ENCODE measurements around the gene CCDC148.

DNA sequence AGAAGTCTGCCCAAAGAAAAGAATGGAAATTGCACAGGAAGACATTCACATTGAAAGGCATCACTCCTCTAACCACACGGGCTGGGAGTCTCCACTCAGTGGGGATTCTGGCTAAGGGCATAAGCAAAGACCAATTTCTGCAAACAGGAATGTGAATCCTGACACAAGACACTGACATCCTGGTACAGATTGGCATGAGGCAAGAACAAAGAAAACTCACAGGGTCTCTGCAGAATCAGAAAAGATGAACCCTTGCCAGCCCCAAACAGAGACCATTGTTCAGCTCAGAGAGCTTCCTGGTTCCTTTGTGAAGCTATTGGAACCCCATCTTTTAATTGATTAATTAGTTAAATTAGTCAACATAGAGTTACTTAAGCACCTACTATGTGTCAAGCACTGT is 272.6 kb downstream of the CCDC148 start:
- TF ChIP-seq, protein P1, sequence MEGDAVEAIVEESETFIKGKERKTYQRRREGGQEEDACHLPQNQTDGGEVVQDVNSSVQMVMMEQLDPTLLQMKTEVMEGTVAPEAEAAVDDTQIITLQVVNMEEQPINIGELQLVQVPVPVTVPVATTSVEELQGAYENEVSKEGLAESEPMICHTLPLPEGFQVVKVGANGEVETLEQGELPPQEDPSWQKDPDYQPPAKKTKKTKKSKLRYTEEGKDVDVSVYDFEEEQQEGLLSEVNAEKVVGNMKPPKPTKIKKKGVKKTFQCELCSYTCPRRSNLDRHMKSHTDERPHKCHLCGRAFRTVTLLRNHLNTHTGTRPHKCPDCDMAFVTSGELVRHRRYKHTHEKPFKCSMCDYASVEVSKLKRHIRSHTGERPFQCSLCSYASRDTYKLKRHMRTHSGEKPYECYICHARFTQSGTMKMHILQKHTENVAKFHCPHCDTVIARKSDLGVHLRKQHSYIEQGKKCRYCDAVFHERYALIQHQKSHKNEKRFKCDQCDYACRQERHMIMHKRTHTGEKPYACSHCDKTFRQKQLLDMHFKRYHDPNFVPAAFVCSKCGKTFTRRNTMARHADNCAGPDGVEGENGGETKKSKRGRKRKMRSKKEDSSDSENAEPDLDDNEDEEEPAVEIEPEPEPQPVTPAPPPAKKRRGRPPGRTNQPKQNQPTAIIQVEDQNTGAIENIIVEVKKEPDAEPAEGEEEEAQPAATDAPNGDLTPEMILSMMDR (IDR thresholded peaks at IDR 0.05; ENCODE audit: insufficient read depth, low read depth, low read length) = no peak
- TF ChIP-seq EZH2 (IDR thresholded peaks at IDR 0.05; ENCODE audit: insufficient read depth, low read length) = no peak
